NB4 (cell line): Measurements from ENCODE around the gene KCNQ1.

Experiments
- CTCF ChIP-seq: IDR thresholded peaks from one replicate; pipeline ENCODE4 v1.5.1; 2012; ENCODE audit warnings: low read depth, low read length
- POLR2A ChIP-seq: IDR thresholded peaks from 2 replicates; pipeline ENCODE4 v1.6.1; 2011; ENCODE audit warnings: mild to moderate bottlenecking; ENCODE audit not compliant: insufficient read length; ENCODE audit errors: extremely low read depth

GRCh38 chr11:2704896-2705606 lies 260.2 kb downstream of the KCNQ1 start:
- TF ChIP-seq CTCF (no peak), POLR2A (no peak)
